Adipocyte (in vitro differentiated cells): ENCODE data around the gene LIF.
"Not testable (repeated sequence)": the region's sequence is repeated elsewhere in the genome, so short reads cannot be mapped to it uniquely, and the experiment has no call there.

Experiments used
- DNase-seq: peaks from one replicate; pipeline ENCODE4 v3.0.0-alpha.2; 2015; ENCODE audit warnings: low read depth
- H3K27me3 ChIP-seq: replicated peaks from 2 replicates; pipeline ENCODE4 v1.7.0; 2013; ENCODE audit warnings: mild to moderate bottlenecking, low read length, moderate library complexity; ENCODE audit not compliant: control insufficient read depth, insufficient read depth
- H3K36me3 ChIP-seq: 2 replicates; pipeline ENCODE4 v1.7.0; 2013; ENCODE audit warnings: low read length, mild to moderate bottlenecking, moderate library complexity; ENCODE audit not compliant: control insufficient read depth, insufficient read depth, severe bottlenecking
- H3K4me1 ChIP-seq: 2 replicates; pipeline ENCODE4 v1.7.0; 2013; ENCODE audit warnings: mild to moderate bottlenecking, low read length, moderate library complexity; ENCODE audit not compliant: control insufficient read depth, insufficient read depth
- H3K4me3 ChIP-seq: 2 replicates; pipeline ENCODE4 v1.7.0; 2013; ENCODE audit warnings: mild to moderate bottlenecking, low read length, moderate library complexity
- H3K9ac ChIP-seq: 2 replicates; pipeline ENCODE4 v1.7.0; 2013; ENCODE audit warnings: mild to moderate bottlenecking, low read length, moderate library complexity
- H3K9me3 ChIP-seq: 2 replicates; pipeline ENCODE4 v1.7.0; 2013; ENCODE audit warnings: mild to moderate bottlenecking, low read length, moderate library complexity; ENCODE audit not compliant: control insufficient read depth

Gene LIF

GRCh38 chr22:30219668-30220278, 26.8 kb downstream of the LIF start:
- no peak overlapping the region for H3K4me3 ChIP-seq
- H3K4me1 ChIP-seq = peaks cover 8% of the 10 kb centered on the region
- H3K9ac ChIP-seq = no peak overlapping the region
- no peaks in the 10 kb centered on the region for H3K9me3 ChIP-seq
- H3K27me3 ChIP-seq = peaks cover 12% of the 10 kb centered on the region
- no peaks in the 10 kb centered on the region for H3K36me3 ChIP-seq
- DNase-seq = no peak

- no peaks in the 10 kb centered on the region for H3K36me3 ChIP-seq
- peaks cover 8% of the 10 kb centered on the region for H3K4me1 ChIP-seq
- DNase-seq = no peak
- H3K9me3 ChIP-seq = no peaks in the 10 kb centered on the region
- H3K9ac ChIP-seq = no peak overlapping the region
- no peak overlapping the region for H3K4me3 ChIP-seq
- H3K27me3 ChIP-seq = peaks cover 12% of the 10 kb centered on the region
Measured at GRCh38 chr22:30219049-30219654, 27.4 kb downstream of the LIF start.

GRCh38 chr22:30217698-30218560, 28.6 kb downstream of the LIF start:
- H3K36me3 ChIP-seq = no peaks in the 10 kb centered on the region
- no peak overlapping the region for H3K4me3 ChIP-seq
- peaks cover 14% of the 10 kb centered on the region for H3K4me1 ChIP-seq
- peak; percentile 63 for DNase-seq
- H3K27me3 ChIP-seq = peaks cover 12% of the 10 kb centered on the region
- no peaks in the 10 kb centered on the region for H3K9me3 ChIP-seq
- no peak overlapping the region for H3K9ac ChIP-seq

GRCh38 chr22:30216710-30217109, 29.8 kb downstream of the LIF start:
- H3K36me3 ChIP-seq = no peaks in the 10 kb centered on the region
- H3K27me3 ChIP-seq = peaks cover 6% of the 10 kb centered on the region
- no peak for DNase-seq
- H3K4me1 ChIP-seq = peaks cover 22% of the 10 kb centered on the region
- no peaks in the 10 kb centered on the region for H3K9me3 ChIP-seq
- H3K9ac ChIP-seq = no peak overlapping the region
- H3K4me3 ChIP-seq = no peak overlapping the region

GRCh38 chr22:30216272-30216671, 30.3 kb downstream of the LIF start:
- not testable (repeated sequence) for H3K36me3 ChIP-seq, H3K27me3 ChIP-seq, H3K4me3 ChIP-seq

GRCh38 chr22:30214703-30215407, 31.7 kb downstream of the LIF start:
- Histone ChIP-seq H3K27me3 (no peaks in the 10 kb centered on the region), H3K9ac (no peak overlapping the region), H3K4me1 (peaks cover 24% of the 10 kb centered on the region), H3K9me3 (no peaks in the 10 kb centered on the region), H3K36me3 (no peaks in the 10 kb centered on the region), H3K4me3 (no peak overlapping the region)
- no peak for DNase-seq

More at GRCh38 chr22:30216272-30216671, 30.3 kb downstream of the LIF start:
- DNase-seq, H3K9me3 ChIP-seq, H3K9ac ChIP-seq: not testable (repeated sequence)
- peaks cover 22% of the 10 kb centered on the region for H3K4me1 ChIP-seq

GRCh38 chr22:30212996-30213441, 33.5 kb downstream of the LIF start:
- H3K4me1 ChIP-seq = peaks cover 36% of the 10 kb centered on the region
- no peak overlapping the region for H3K4me3 ChIP-seq
- no peaks in the 10 kb centered on the region for H3K27me3 ChIP-seq
- H3K36me3 ChIP-seq = no peaks in the 10 kb centered on the region
- no peaks in the 10 kb centered on the region for H3K9me3 ChIP-seq
- H3K9ac ChIP-seq = peak overlapping the region; percentile 7
- DNase-seq = no peak

GRCh38 chr22:30212363-30212995, 34.1 kb downstream of the LIF start:
- Histone ChIP-seq H3K9ac (peak overlapping the region; percentile 7), H3K36me3 (no peaks in the 10 kb centered on the region), H3K4me1 (peaks cover 31% of the 10 kb centered on the region), H3K27me3 (no peaks in the 10 kb centered on the region), H3K9me3 (no peaks in the 10 kb centered on the region), H3K4me3 (no peak overlapping the region)
- peak; percentile 80 for DNase-seq

- H3K9ac ChIP-seq = no peak overlapping the region
- DNase-seq = no peak
- no peaks in the 10 kb centered on the region for H3K36me3 ChIP-seq
- no peaks in the 10 kb centered on the region for H3K9me3 ChIP-seq
- peaks cover 41% of the 10 kb centered on the region for H3K4me1 ChIP-seq
- no peak overlapping the region for H3K4me3 ChIP-seq
- H3K27me3 ChIP-seq = no peaks in the 10 kb centered on the region
Measured at GRCh38 chr22:30211124-30211820, 35.3 kb downstream of the LIF start.

- H3K9ac ChIP-seq = no peak overlapping the region
- no peaks in the 10 kb centered on the region for H3K36me3 ChIP-seq
- no peaks in the 10 kb centered on the region for H3K27me3 ChIP-seq
- no peak for DNase-seq
- no peaks in the 10 kb centered on the region for H3K9me3 ChIP-seq
- H3K4me3 ChIP-seq = no peak overlapping the region
- peaks cover 50% of the 10 kb centered on the region for H3K4me1 ChIP-seq
Measured at GRCh38 chr22:30210235-30210909, 36.2 kb downstream of the LIF start.
